Neural crest cell (in vitro differentiated cells): ENCODE measurements around the gene MBD3. TPM values are rescaled to one million over a fixed set of nuclear protein-coding genes. Genes with fewer than 3 reads are reported as not detected.

Experiments used
- DNase-seq: peaks from one replicate; pipeline ENCODE4 v3.0.0; 2021; ENCODE audit warnings: low read depth, mixed read lengths, low spot score
- H3K27ac Mint-ChIP-seq: one replicate; pipeline ENCODE4 v1.8.0; 2021; ENCODE audit warnings: mild to moderate bottlenecking, mixed read lengths; ENCODE audit not compliant: unreplicated experiment
- H3K27me3 Mint-ChIP-seq: 2 replicates; pipeline ENCODE4 v1.8.0; 2021; ENCODE audit warnings: low read depth, mild to moderate bottlenecking, mixed read lengths
- H3K36me3 Mint-ChIP-seq: 2 replicates; pipeline ENCODE4 v1.8.0; 2021; ENCODE audit warnings: low read depth, mild to moderate bottlenecking, mixed read lengths
- H3K4me1 Mint-ChIP-seq: 2 replicates; pipeline ENCODE4 v1.8.0; 2021; ENCODE audit warnings: mixed read lengths
- H3K4me3 Mint-ChIP-seq: one replicate; pipeline ENCODE4 v1.8.0; 2021; ENCODE audit warnings: mild to moderate bottlenecking, mixed read lengths
- H3K9me3 Mint-ChIP-seq: 2 replicates; pipeline ENCODE4 v1.8.0; 2021; ENCODE audit warnings: mixed read lengths
- CTCF ChIP-seq: fragments of 200-600 bp; sonication (generic); conservative IDR thresholded peaks from 2 replicates; pipeline ENCODE4 v1.5.0; 2021; ENCODE audit warnings: antibody characterized with exemption, mild to moderate bottlenecking
- total RNA-seq: library from RNA; stranded (reverse); gene quantifications from 2 replicates; pipeline ENCODE4 v1.2.1, GENCODE V29; 2021

MBD3 gene
- total RNA-seq, 1 donor from 2014 or later = 168 TPM

DNA sequence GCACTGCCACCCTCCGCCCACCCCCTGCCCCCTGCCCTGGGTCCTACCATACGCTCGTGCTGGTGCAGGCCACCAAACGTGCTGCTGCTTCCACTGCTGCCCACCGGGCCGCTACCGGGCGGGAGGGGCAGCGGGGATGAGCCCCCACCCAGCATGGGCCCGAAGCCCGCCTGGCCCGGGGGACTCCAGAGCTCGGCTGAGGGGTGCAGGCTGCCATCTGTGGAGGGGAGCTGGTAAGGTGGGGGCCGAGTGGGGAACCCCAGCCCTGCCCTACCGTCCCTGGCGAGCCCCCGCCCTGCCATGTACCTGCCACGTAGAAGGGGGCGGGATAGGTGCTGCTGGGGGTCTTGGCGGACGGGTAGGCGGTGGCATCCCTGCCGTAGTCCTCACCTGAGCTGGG lies 29.3 kb upstream of the MBD3 start:
- Mint-ChIP-seq H3K9me3 (no peaks in the 10 kb centered on the region), H3K36me3 (peaks cover 21% of the 10 kb centered on the region), H3K4me1 (peaks cover 9% of the 10 kb centered on the region), H3K27me3 (peaks cover 6% of the 10 kb centered on the region), H3K27ac (no peak overlapping the region), H3K4me3 (no peak overlapping the region)
- no peak for TF ChIP-seq CTCF
- no peak for DNase-seq

DNA sequence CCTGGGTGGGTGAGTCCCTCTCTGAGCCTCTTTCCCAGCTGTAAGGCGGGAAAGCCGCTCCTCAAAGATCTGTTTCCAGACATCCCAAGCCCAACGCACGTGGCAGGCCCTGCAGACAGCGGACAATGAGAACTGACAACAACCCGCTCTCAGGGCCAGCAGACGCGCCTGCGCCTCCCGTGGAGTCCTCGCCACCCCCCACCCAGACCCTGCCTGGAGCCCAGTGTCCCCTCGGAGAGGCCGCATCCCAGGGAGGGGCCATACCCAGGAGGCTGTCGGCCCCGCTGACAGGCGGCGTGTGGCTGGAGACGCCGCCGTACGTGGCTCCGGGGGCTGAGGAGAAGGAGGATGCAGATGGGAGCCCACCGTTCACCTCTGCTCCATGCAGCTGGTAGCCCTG lies 28.9 kb upstream of the MBD3 start:
- H3K4me1 Mint-ChIP-seq = peaks cover 13% of the 10 kb centered on the region
- H3K27ac Mint-ChIP-seq = no peak overlapping the region
- H3K36me3 Mint-ChIP-seq = peaks cover 25% of the 10 kb centered on the region
- no peak for TF ChIP-seq CTCF
- no peaks in the 10 kb centered on the region for H3K9me3 Mint-ChIP-seq
- DNase-seq = no peak
- peaks cover 8% of the 10 kb centered on the region for H3K27me3 Mint-ChIP-seq
- H3K4me3 Mint-ChIP-seq = no peak overlapping the region

DNA sequence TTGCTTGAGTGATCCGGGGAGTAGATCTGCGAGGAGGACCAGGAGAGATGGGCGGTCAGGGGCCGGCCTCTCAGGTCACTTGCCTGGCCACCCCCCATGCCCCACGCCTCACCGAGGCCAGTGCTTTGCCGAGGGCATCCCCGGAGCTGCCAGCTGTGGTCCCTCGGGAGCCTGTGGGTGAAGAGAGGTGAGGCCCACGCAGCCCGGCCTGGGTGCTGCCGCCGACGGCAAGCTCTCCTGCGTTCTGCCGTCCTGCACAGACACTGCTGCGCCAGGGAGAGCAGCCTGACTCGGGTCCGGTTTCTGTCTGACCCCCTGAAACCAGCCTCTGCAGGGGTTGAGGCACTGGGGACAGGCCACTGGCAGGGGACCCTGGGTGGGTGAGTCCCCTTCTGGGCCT lies 28.4 kb upstream of the MBD3 start:
- Mint-ChIP-seq H3K27me3 (peaks cover 10% of the 10 kb centered on the region), H3K4me3 (no peak overlapping the region), H3K4me1 (peaks cover 15% of the 10 kb centered on the region), H3K36me3 (peaks cover 27% of the 10 kb centered on the region), H3K9me3 (no peaks in the 10 kb centered on the region), H3K27ac (no peak overlapping the region)
- DNase-seq = no peak
- no peak for TF ChIP-seq CTCF

- Mint-ChIP-seq H3K27ac (no peak overlapping the region), H3K4me1 (peaks cover 15% of the 10 kb centered on the region), H3K9me3 (no peaks in the 10 kb centered on the region), H3K36me3 (peaks cover 30% of the 10 kb centered on the region), H3K4me3 (no peak overlapping the region), H3K27me3 (peaks cover 10% of the 10 kb centered on the region)
- no peak for DNase-seq
- TF ChIP-seq CTCF = no peak
These were observed 27.8 kb upstream of the MBD3 start for GRCh38 chr19:1620502-1620901.

- H3K36me3 Mint-ChIP-seq = peaks cover 29% of the 10 kb centered on the region
- H3K27me3 Mint-ChIP-seq = peaks cover 10% of the 10 kb centered on the region
- no peak overlapping the region for H3K27ac Mint-ChIP-seq
- peaks cover 15% of the 10 kb centered on the region for H3K4me1 Mint-ChIP-seq
- DNase-seq = no peak
- no peaks in the 10 kb centered on the region for H3K9me3 Mint-ChIP-seq
- TF ChIP-seq CTCF = no peak
- peak overlapping the region; percentile 67 for H3K4me3 Mint-ChIP-seq
These were observed 27.0 kb upstream of the MBD3 start for GRCh38 chr19:1619703-1620102.

DNA sequence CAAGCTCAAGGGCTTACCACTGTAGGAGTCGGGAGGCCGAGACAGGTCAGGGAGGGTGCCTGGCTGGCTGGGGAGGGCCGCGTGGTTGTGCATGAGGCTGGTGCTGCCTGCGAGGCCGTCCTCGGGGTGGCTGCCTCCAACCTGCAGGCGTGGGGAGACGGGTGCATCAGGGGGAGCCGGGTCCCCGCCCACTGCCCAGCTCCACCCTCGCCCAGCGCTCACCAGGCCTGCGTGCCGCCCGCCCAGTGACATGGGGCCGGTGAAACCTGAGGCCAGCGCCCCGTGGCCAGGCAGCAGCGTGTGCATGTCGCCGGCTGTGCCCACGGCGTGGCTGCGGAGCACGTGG lies 26.4 kb upstream of the MBD3 start:
- Mint-ChIP-seq H3K4me1 (peaks cover 9% of the 10 kb centered on the region), H3K9me3 (no peaks in the 10 kb centered on the region), H3K27ac (no peak overlapping the region), H3K27me3 (peaks cover 7% of the 10 kb centered on the region), H3K36me3 (peaks cover 24% of the 10 kb centered on the region), H3K4me3 (no peak overlapping the region)
- DNase-seq = no peak
- TF ChIP-seq CTCF = no peak
